HT-29 (cell line): Measurements from ENCODE around the gene TMEM131. TPM values are rescaled to one million over a fixed set of nuclear protein-coding genes. Genes with fewer than 3 reads are reported as not detected.
"Not testable (repeated sequence)": the region's sequence is repeated elsewhere in the genome, so short reads cannot be mapped to it uniquely, and the experiment has no call there.

Experiments used
- DNase-seq: peaks from one replicate; pipeline ENCODE4 v3.0.0-alpha.2; 2015; ENCODE audit warnings: low spot score
- total RNA-seq: library from RNA; depleted of rRNA; stranded (reverse); fragments of >200 nt; shearing (Covaris generic); gene quantifications from 2 replicates; pipeline ENCODE4 v1.2.3, GENCODE V29; 2014

Gene TMEM131
- total RNA-seq, 1 experiment from 2014 or later, result 14.1 TPM

- no peak for DNase-seq
These were observed 37.6 kb downstream of the TMEM131 start for GRCh38 chr2:97958184-97958583.

DNA sequence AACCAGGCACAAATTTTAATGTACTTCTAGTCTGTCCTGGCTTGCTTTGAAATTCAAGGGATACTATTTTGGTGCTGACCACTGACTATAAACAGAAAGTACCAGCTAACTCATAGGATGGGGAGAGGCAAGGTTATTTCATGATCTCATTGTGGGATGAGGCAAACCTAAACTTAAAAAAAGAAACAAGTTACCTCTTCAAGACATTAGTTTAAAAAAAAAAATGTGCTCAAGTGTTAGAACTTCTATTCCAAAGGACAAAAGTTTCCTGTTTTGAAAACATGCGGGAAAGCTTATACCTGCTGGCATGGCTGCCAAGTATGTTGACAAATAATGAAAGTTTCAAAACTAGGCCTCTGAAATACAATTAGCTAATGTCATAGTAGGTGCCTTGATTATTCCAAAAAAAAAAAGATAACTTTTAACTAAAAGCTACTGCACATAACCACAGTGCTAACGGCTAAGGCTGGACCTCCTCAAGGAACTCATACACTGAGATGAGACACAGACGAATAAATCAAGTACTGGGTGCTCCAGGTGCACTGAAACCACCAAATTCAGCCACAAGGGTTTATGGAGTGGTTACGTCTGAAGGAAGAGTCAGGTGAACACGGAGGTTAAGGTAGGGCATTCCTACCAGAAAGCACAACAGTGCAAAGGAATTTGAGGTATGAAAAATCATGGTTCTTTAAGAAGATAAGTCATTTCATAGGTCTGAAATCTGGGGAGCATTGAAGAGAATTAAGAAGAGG, 38.1 kb downstream of the TMEM131 start:
- no peak for DNase-seq

GRCh38 chr2:97956753-97957152, 39.0 kb downstream of the TMEM131 start:
- DNase-seq, result not testable (repeated sequence)

DNA sequence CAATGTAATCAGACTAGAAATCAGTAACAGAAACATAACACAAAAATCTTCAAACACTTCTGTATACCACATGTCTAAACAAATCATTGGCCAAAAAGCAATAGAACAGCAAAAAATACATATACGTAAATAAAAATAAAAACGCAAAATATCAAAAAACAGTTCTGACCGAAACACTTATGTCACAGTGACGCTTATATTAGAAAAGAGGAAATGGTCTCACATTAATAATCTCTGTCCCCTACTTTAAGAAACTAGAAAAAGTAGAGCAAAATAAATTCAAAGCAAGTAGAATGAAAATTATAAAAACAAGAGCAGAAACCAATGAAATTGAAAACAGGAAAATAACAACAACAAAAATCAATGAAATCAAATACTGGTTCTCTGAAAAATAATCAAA, 41.9 kb downstream of the TMEM131 start:
- no peak for DNase-seq

DNA sequence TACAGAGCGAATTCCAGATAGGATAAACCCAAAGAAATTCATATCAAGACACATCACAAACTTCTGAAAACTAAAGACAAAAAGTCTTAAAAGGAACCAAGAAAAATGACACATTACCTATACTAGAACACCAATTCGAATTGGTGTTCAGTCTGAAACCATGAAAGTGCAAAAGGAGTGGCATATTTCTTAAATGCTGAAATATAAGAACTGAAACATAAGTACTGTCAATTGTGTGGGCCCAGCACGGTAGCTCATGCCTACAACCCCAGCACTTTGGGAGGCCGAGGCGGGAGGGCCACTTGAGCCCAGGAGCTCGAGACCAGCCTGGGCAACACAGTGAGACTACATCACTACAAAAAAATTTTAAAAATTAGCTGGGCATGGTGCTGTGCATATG, 43.4 kb downstream of the TMEM131 start:
- no peak for DNase-seq

DNA sequence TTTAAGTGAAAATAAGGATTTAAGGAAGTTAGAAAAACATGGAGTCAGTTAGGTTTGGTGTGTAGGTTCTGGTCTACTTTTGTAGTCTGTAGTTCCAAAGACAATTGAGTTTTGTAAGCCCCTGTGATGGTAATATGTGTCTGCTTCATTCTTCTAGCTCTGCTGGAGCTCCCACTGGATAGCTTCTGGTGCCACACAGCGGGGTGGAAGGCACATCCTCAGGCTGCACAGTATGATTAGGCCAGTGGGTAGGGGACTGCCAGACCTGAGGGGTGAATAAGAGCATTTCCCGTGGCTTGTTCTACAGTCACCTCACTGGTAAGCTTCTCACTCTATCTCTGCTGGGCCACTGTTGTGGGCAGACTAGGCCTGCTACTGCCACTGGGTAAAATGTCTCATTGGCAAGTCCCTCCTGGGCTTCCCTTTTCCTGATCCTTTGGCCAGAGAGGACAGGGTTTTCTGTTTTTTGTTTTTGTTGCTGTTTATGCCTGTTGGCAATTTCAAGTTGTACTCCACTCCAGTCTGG, 44.5 kb downstream of the TMEM131 start:
- DNase-seq, result no peak

GRCh38 chr2:97950329-97951154, 45.2 kb downstream of the TMEM131 start:
- peak; percentile 20 for DNase-seq

DNA sequence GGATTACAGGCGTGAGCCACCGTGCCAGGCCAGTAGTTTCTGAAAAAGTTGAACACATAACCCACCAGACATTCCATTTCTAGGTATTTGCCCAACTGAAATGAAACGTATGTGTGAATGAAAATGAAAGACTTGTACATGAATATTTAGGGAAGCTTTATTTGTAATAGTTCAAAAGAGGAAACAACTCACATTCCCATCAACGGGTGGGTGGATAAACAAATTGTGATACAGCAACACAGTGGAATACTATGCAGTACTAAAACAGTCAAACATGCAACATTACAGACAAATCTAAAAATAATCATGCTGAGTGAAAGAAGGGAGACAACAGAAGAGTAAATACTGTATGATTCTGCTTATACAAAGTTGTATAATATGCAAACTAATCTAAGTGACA, 46.8 kb downstream of the TMEM131 start:
- no peak for DNase-seq

- DNase-seq, result no peak
These were observed 50.0 kb downstream of the TMEM131 start for GRCh38 chr2:97945791-97946190.

DNA sequence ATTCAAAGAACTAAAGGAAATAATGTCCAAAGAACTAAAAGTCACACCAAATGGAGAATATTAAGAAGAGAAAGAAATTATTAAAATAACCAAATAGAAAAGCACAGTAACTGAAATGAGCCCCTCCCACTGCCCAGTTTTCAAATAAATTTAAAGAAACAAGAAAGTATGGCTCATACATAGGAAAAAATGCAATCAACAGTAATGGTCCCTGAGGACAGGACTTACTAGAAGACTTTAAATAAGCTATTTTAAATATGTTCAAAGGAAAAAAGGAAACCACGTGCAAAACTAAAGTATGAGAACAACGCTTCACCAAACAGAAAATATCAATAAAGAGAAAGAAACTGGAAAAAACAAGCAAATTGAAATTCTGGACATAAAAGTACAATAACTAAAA, 58.9 kb downstream of the TMEM131 start:
- DNase-seq, result no peak

DNA sequence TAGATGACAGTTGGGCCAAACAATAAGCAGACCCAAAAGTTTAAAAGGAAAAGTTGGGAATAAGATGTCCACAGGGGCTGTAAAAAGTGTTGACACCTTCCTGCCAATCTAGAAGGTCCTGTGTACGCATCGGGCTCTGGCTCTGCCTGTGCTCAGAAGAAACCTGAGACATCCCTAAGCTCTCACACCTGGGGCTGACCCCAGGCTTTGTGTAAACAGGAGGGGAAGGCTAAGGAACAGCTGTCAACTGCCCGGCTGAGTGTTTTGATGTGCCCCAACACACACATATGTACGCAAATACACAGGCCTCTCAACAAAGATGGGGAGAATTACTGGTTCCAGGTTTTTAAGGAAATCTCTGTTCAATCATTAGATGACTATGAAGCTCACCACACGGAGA, 59.5 kb downstream of the TMEM131 start:
- peak; percentile 55 for DNase-seq

GRCh38 chr2:97935719-97936161, 60.0 kb downstream of the TMEM131 start:
- DNase-seq, result no peak

- DNase-seq, result no peak
These were observed 62.6 kb downstream of the TMEM131 start for GRCh38 chr2:97932975-97933662.

- no peak for DNase-seq
These were observed 63.9 kb downstream of the TMEM131 start for GRCh38 chr2:97931858-97932225.

GRCh38 chr2:97931118-97931857, 64.5 kb downstream of the TMEM131 start:
- DNase-seq, result no peak

DNA sequence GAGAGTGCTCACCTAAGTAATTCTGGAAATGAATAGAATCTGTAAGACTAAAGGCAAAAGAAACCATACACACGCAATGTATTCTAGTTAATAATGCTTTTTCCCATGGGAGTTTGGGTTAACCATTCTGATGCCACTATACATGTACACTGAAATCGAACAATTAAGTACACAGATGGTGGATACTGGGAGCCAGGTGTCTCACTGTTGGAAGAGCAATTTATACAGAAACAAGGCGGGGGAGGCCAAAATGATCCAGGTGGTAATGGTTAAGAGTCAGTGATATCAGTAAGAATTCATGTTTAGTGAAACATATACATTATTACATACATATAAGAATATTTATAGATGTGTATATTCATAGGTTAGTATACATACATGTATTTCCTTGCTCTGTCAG, 67.2 kb downstream of the TMEM131 start:
- DNase-seq, result no peak

- no peak for DNase-seq
These were observed 68.8 kb downstream of the TMEM131 start for GRCh38 chr2:97926946-97927345.

DNA sequence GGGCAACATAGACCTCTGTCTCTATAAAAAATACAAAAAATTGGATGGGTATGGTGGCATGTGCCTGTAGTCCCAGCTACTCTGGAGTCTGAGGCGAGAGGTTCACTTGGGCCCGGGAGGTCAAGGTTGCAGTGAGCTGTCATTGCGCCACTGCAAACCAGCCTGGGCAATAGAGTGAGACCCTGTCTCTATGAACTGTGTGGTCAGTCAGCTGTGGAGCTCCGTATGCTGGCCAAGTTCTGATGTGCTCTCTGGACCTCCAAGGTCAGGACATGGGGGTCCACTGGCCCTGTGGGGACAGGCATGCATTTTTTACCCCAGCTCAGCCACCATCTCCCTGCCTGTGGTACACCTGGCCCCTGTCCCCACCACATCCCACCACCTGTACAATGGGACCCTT, 71.6 kb downstream of the TMEM131 start:
- no peak for DNase-seq

DNA sequence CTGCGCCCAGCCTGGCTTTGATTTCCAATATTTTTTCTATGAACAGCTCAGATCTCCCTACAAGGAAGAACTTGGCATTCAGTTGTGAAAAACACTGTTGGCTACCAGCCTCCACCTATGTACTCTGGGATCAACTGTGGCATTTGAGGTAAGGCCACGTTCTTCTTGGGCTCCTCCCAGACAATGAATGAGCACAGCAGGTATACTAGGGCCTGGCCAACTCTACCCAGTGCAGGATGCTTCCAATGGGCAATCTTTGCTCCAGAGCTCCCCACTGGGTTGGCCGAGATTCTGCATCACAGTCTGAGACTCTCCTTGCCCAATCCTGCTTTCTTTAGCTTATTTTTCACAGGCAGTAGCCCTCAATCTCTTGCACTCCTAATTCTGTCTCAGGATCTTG, 75.9 kb downstream of the TMEM131 start:
- DNase-seq, result no peak

DNA sequence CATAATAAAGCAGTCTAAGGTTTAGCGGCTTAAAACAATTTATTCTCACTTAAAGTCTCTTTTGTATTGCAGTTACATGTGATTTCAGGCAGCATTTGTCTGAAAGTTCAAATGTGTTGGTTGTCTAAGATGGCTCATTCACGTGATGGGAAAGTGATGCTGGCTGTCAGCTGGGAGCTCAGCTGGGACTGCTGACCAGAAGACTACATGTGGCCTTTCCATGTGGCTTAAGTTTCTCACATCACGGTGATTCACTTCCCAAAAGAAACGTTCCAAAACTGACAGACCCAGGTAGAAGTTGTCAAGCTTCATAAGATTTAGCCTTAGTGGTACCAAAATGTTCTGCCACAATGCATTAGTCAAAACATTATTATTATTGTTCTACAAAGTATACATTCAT, 76.9 kb downstream of the TMEM131 start:
- no peak for DNase-seq

DNA sequence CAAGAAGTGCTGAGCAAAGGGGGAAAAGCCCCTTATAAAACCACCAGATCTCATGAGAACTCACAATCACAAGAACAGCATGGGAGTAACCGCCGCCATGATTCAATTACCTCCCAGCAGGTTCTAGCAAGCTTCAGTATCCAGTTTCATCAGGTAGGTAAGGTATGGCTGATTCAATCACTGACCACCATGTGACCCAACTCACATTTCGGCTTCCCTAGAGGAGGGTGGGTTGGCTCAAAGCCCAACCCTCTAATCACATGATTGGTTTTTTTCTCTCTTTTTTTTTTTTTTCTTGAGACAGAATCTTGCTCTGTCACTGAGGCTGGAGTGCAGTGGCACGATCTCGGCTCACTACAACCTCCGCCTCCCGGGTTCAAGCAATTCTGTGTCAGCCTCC, 78.1 kb downstream of the TMEM131 start:
- DNase-seq, result not testable (repeated sequence)
